Measurements from ENCODE around the gene MVK.

MVK gene

GRCh38 chr12:109611223-109611622 is 37.6 kb downstream of the MVK start:
- DNase-seq = no peak

GRCh38 chr12:109612003-109612402 is 38.4 kb downstream of the MVK start:
- DNase-seq = no peak

- DNase-seq = no peak
These were observed 39.4 kb downstream of the MVK start for GRCh38 chr12:109612975-109613502.

GRCh38 chr12:109613649-109614455 is 40.3 kb downstream of the MVK start:
- DNase-seq = no peak

- no peak for DNase-seq
These were observed 42.1 kb downstream of the MVK start for GRCh38 chr12:109615556-109616229.

- DNase-seq = no peak
These were observed 43.9 kb downstream of the MVK start for GRCh38 chr12:109617491-109617890.

- DNase-seq = no peak
These were observed 44.5 kb downstream of the MVK start for GRCh38 chr12:109618082-109618481.

GRCh38 chr12:109619002-109619604 is 45.5 kb downstream of the MVK start:
- DNase-seq = no peak

- DNase-seq = no peak
These were observed 47.7 kb downstream of the MVK start for GRCh38 chr12:109621211-109621694.

GRCh38 chr12:109621901-109622364 is 48.3 kb downstream of the MVK start:
- no peak for DNase-seq

- DNase-seq = no peak
These were observed 50.9 kb downstream of the MVK start for GRCh38 chr12:109624467-109624866.

GRCh38 chr12:109625131-109625559 is 51.6 kb downstream of the MVK start:
- no peak for DNase-seq

- no peak for DNase-seq
These were observed 52.3 kb downstream of the MVK start for GRCh38 chr12:109625749-109626377.

GRCh38 chr12:109626378-109627115 is 53.0 kb downstream of the MVK start:
- DNase-seq = no peak

- no peak for DNase-seq
These were observed 54.0 kb downstream of the MVK start for GRCh38 chr12:109627633-109628032.

GRCh38 chr12:109630107-109630506 is 56.5 kb downstream of the MVK start:
- no peak for DNase-seq

GRCh38 chr12:109630815-109631214 is 57.2 kb downstream of the MVK start:
- DNase-seq = no peak

GRCh38 chr12:109631302-109631701 is 57.7 kb downstream of the MVK start:
- DNase-seq = no peak

GRCh38 chr12:109631751-109632150 is 58.2 kb downstream of the MVK start:
- no peak for DNase-seq

GRCh38 chr12:109632342-109632741 is 58.7 kb downstream of the MVK start:
- DNase-seq = no peak

GRCh38 chr12:109635717-109636116 is 62.1 kb downstream of the MVK start:
- no peak for DNase-seq

- no peak for DNase-seq
These were observed 63.8 kb downstream of the MVK start for GRCh38 chr12:109637348-109637747.
